K562 (cell line): ENCODE results near the gene SDK1. TPM values are rescaled to one million over a fixed set of nuclear protein-coding genes. Genes with fewer than 3 reads are reported as not detected.

ENCODE experiments used
- ATAC-seq: fragments of 200-7000 bp; cut with Tn5 transposase; 3 replicates; pipeline ENCODE4 v1.9.1; 2020; ENCODE audit warnings: moderate library complexity
- BruUV-seq: library from RNA; stranded (reverse); fragments of 400-500 nt; replicated peaks from 2 replicates; lab custom pipeline; 2021; lab: Mats Ljungman, UMichigan
- CTCF ChIA-PET: fragments of 300-600 bp; formaldehyde crosslinking; extraction: SDS; loops from one replicate; lab custom pipeline; 2021; ENCODE audit warnings: low intra/inter-chr PET ratio; lab: Yijun Ruan, JAX
- POLR2A ChIA-PET: fragments of 300-600, 350-650 bp; sonication (Branson Sonifier 250); formaldehyde crosslinking; extraction: SDS; loops from one replicate; lab custom pipeline; 2021; ENCODE audit warnings: antibody characterized with exemption, inconsistent platforms; lab: Yijun Ruan, JAX
- DNase-seq, 4 experiments: peaks; one replicate each; pipeline versions ENCODE4 v3.0.0 to v3.0.0-alpha.2; 2011 to 2018; ENCODE audit warnings: low spot score in 3 of 4, mixed read lengths in 3 of 4; ENCODE audit errors: extremely low read depth in 1 of 4
- FAIRE-seq: peaks from 2 replicates; lab custom pipeline; 2011; peaks lifted over from hg19 to GRCh38; lab: Jason Lieb, UNC
- H2AFZ ChIP-seq: 2 replicates; pipeline ENCODE4 v1.6.0; 2011; ENCODE audit warnings: low read depth, low read length, control low read depth, inconsistent platforms
- H3K27ac ChIP-seq: fragments of 200-600 bp; 3 replicates; pipeline ENCODE4 v1.8.0; 2011; ENCODE audit warnings: low read depth, mild to moderate bottlenecking, control low read depth, inconsistent platforms, low read length, moderate library complexity, mixed read lengths; ENCODE audit errors: extremely low read depth
- H3K27me3 ChIP-seq, 2 experiments: fragments of 300-600 bp in 1 of 2; 2 replicates in 1 of 2; 3 replicates in 1 of 2; pipeline versions ENCODE4 v1.6.0 to v1.8.0; 2011; ENCODE audit warnings: inconsistent platforms in 2 of 2, low read length in 2 of 2, mild to moderate bottlenecking in 1 of 2, mixed read lengths in 1 of 2, moderate library complexity in 1 of 2; ENCODE audit not compliant: control insufficient read depth in 2 of 2, insufficient read depth in 2 of 2
- H3K36me3 ChIP-seq: fragments of 300-600 bp; 3 replicates; pipeline ENCODE4 v1.8.0; 2011; ENCODE audit warnings: mild to moderate bottlenecking, low read length, inconsistent platforms; ENCODE audit not compliant: control insufficient read depth, insufficient read depth
- H3K4me1 ChIP-seq, 2 experiments: fragments of 200-600 bp in 1 of 2; replicated peaks in 1 of 2; 2 replicates in 1 of 2; 3 replicates in 1 of 2; pipeline versions ENCODE4 v1.5.1 to v1.8.0; 2011; ENCODE audit warnings: inconsistent platforms in 2 of 2, low read length in 2 of 2, mild to moderate bottlenecking in 1 of 2, mixed read lengths in 1 of 2, moderate library complexity in 1 of 2; ENCODE audit not compliant: control insufficient read depth in 2 of 2, insufficient read depth in 2 of 2
- H3K4me2 ChIP-seq: 2 replicates; pipeline ENCODE4 v1.6.1; 2011; ENCODE audit warnings: low read length, control low read depth, inconsistent platforms, mixed read lengths; ENCODE audit not compliant: insufficient read depth
- H3K4me3 ChIP-seq: fragments of 200-600 bp; sonication (generic), shearing (Covaris generic); 2 replicates; pipeline ENCODE4 v1.5.1; 2016; ENCODE audit warnings: control low read depth, inconsistent platforms
- H3K79me2 ChIP-seq: fragments of 200-600 bp; 3 replicates; pipeline ENCODE4 v1.8.0; 2011; ENCODE audit warnings: low read length, inconsistent platforms; ENCODE audit not compliant: control insufficient read depth, insufficient read depth
- H3K9ac ChIP-seq, 2 experiments: 2 replicates each; pipeline versions ENCODE4 v1.6.0 to v1.6.1; 2011; ENCODE audit warnings: low read depth in 2 of 2, low read length in 2 of 2, control low read depth in 1 of 2, inconsistent platforms in 1 of 2, mild to moderate bottlenecking in 1 of 2, mixed read lengths in 1 of 2; ENCODE audit not compliant: insufficient read depth in 1 of 2
- H3K9me1 ChIP-seq: one replicate; pipeline ENCODE4 v1.6.0; 2011; ENCODE audit warnings: inconsistent platforms, mild to moderate bottlenecking, low read length, moderate library complexity; ENCODE audit not compliant: control insufficient read depth, insufficient read depth
- H3K9me3 ChIP-seq: replicated peaks from 2 replicates; pipeline ENCODE4 v1.5.1; 2011; ENCODE audit warnings: low read depth, low read length, inconsistent platforms; ENCODE audit not compliant: control insufficient read depth, insufficient read depth
- H4K20me1 ChIP-seq: replicated peaks from 2 replicates; pipeline ENCODE4 v1.6.1; 2011; ENCODE audit warnings: low read length, inconsistent platforms, mixed read lengths; ENCODE audit not compliant: control insufficient read depth, insufficient read depth
- ARID3B ChIP-seq: fragments of 250-450 bp; sonication (Bioruptor Pico); IDR thresholded peaks from 2 replicates; pipeline ENCODE4 v1.4.0; 2020; ENCODE audit warnings: borderline replicate concordance
- CHD7 ChIP-seq: fragments of 200-600 bp; sonication (generic); IDR thresholded peaks from one replicate; pipeline ENCODE4 v1.6.1; 2012; ENCODE audit warnings: mild to moderate bottlenecking, low read depth, low read length, inconsistent platforms
- PCBP2 ChIP-seq: fragments of 200-400 bp; formaldehyde crosslinking; IDR thresholded peaks from 2 replicates; pipeline ENCODE4 v1.6.1; 2018; ENCODE audit warnings: low read length, low read depth, mild to moderate bottlenecking, moderate library complexity; ENCODE audit not compliant: poor library complexity, severe bottlenecking
- TFAP4 ChIP-seq: sonication (generic); formaldehyde crosslinking; IDR thresholded peaks from 2 replicates; pipeline ENCODE4 v1.8.0; 2022; ENCODE audit warnings: missing genetic modification reagents, mild to moderate bottlenecking, moderate library complexity, borderline replicate concordance
- ZNF175 ChIP-seq: fragments of 200-800 bp; sonication (Bioruptor generic); IDR thresholded peaks from 2 replicates; pipeline ENCODE4 v1.6.1; 2016; ENCODE audit warnings: low read depth, mild to moderate bottlenecking, missing genetic modification characterization, missing compliant biosample characterization
- ZNF224 ChIP-seq: sonication (generic); formaldehyde crosslinking; IDR thresholded peaks from 2 replicates; pipeline ENCODE4 v1.8.0; 2022; ENCODE audit warnings: mild to moderate bottlenecking, missing genetic modification reagents
- ZNF239 ChIP-seq: fragments of 250-450 bp; sonication (Bioruptor Pico); IDR thresholded peaks from 2 replicates; pipeline ENCODE4 v1.4.0; 2020; ENCODE audit warnings: mild to moderate bottlenecking
- WGBS: fragments of 100-300 bp; shearing (Covaris generic); methylation state at CpG from one replicate; pipeline ENCODE4 v1.1.6; 2016; ENCODE audit warnings: low coverage, mixed read lengths; ENCODE audit not compliant: insufficient coverage; ENCODE audit errors: missing lambda C conversion rate; 5-methylcytosine and 5-hydroxymethylcytosine counted together
- in situ Hi-C: fragments of 300-500 bp; cut with MboI; formaldehyde crosslinking; loops from 4 replicates; pipeline ENCODE4 v1.15.0; 2018; ENCODE audit warnings: inconsistent platforms, mixed read lengths
- intact Hi-C: fragments of 100-400 bp; cut with micrococcal nuclease; formaldehyde crosslinking; loops from 2 replicates; pipeline ENCODE4 v1.14.2; 2022
- polyA plus RNA-seq, 8 experiments: library from polyadenylated mRNA; depleted of rRNA in 4 of 8; stranded (reverse) in 5 of 8; unstranded in 3 of 8; fragments of >200 nt; fragmentation: Nextera tagmentation in 2 of 8; fragmentation: Illumina TruSeq in 1 of 8; extraction: Ambion mirVana in 2 of 8; extraction: Trizol in 1 of 8; gene quantifications; 2 replicates each; pipeline versions ENCODE4 v1.2.1 to v1.2.3, GENCODE V29; 2011 to 2014; ENCODE audit warnings: inconsistent platforms in 1 of 8, missing spikeins in 1 of 8
- total RNA-seq, 7 experiments: library from RNA; depleted of rRNA in 6 of 7; stranded (reverse); fragments of >200 nt in 6 of 7; fragmentation: Illumina TruSeq in 2 of 7; extraction: Trizol in 2 of 7; gene quantifications; 2 replicates each; pipeline versions ENCODE4 v1.2.1 to v1.2.3, GENCODE V29; 2011 to 2021; ENCODE audit warnings: low replicate concordance in 1 of 7

Gene SDK1
- total and polyA plus RNA-seq, 9 of the 15 experiments (the other 6 are each of a cell fraction or from before 2014, with no cell fraction given) = 0.16 TPM; not detected in 8

DNA sequence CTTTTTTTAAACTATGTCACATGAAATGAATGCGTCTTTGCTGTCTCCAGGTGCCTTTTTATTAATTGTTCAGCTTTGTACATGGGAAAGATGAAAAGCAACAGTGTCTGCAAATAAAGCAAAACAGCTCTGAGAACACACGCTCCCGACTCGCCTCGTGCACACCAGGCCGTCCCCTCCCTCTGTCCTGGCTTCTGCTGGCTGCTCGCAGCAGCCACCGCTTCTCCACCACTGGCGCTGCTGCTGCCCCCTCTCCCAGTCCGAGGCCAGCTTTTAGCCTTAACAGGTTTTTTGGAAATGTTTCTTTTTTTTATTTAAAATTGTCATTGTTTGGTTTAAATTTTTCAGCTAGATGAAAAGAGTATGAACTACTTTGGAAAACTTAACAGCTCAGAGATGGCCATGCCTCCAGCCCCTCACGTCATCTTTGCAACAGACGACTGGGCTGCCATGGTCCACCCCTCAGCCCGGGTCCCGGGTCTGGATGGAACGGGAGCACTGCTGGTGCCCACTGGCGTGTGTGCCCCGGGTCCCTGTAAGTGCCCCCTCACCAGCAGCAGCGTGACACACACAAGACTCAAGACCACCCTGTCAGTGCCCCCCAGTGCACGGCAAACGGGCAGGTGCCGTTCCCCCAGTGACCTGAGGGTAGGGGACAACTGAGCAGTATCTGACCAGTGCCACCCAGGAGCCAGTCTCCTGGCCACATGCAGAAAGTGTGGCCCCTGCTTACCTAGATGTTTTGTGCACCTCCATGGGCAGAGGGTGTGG is 965.4 kb downstream of the SDK1 start:
- no peaks in the 10 kb centered on the region for H4K20me1 ChIP-seq
- no peak overlapping the region for H3K4me2 ChIP-seq
- in situ Hi-C loops = no loop called here
- WGBS = 0% methylated on average over 21 of the region's 21 CpGs
- no peaks in the 10 kb centered on the region for H3K79me2 ChIP-seq
- DNase-seq = no peak
- ChIA-PET CTCF (no interaction called here), POLR2A (no interaction called here)
- intact Hi-C loops = no loop called here
- FAIRE-seq = no peak
- no peaks in the 10 kb centered on the region for H3K36me3 ChIP-seq
- H3K9me1 ChIP-seq = no peaks in the 10 kb centered on the region
- H3K4me1 ChIP-seq = no peaks in the 10 kb centered on the region
- H3K9me3 ChIP-seq = no peaks in the 10 kb centered on the region
- peaks cover 7 to 59% of the 10 kb centered on the region in 2 experiments; a peak in 3 of 5 replicates for H3K27me3 ChIP-seq
- H3K4me3 ChIP-seq = no peak overlapping the region
- H2AFZ ChIP-seq = no peak overlapping the region
- no peak for ATAC-seq
- no peak overlapping the region for H3K9ac ChIP-seq
- H3K27ac ChIP-seq = no peak overlapping the region
- BruUV-seq = no TSS peak
- TF ChIP-seq ARID3B (CRISPR knock-in tag) (no peak), ZNF224 (CRISPR knock-in tag) (no peak), ZNF239 (CRISPR knock-in tag) (no peak), ZNF175 (no peak), TFAP4 (CRISPR knock-in tag) (no peak), CHD7 (no peak), PCBP2 (no peak)
